DND-41 (cell line): ENCODE data around the gene ZNF302.

Source experiments
- ATAC-seq: fragments of 200-7000 bp; cut with Tn5 transposase; 3 replicates; pipeline ENCODE4 v1.9.1; 2021; ENCODE audit warnings: low read depth; ENCODE audit not compliant: insufficient read depth
- DNase-seq: peaks from one replicate; pipeline ENCODE4 v3.0.0-alpha.2; 2020
- H2AFZ ChIP-seq: 2 replicates; pipeline ENCODE4 v1.6.0; 2012; ENCODE audit warnings: low read depth, low read length
- H3K27ac ChIP-seq: 2 replicates; pipeline ENCODE4 v1.5.1; 2012; ENCODE audit warnings: low read length, inconsistent platforms
- H3K27me3 ChIP-seq: fragments of 200-600 bp; sonication (generic); 2 replicates; pipeline ENCODE4 v1.6.0; 2012; ENCODE audit warnings: low read length, mild to moderate bottlenecking, inconsistent platforms; ENCODE audit not compliant: insufficient read depth, poor library complexity
- H3K36me3 ChIP-seq: 2 replicates; pipeline ENCODE4 v1.5.1; 2012; ENCODE audit warnings: low read length, inconsistent platforms; ENCODE audit not compliant: insufficient read depth
- H3K4me1 ChIP-seq: 2 replicates; pipeline ENCODE4 v1.5.1; 2012; ENCODE audit warnings: mild to moderate bottlenecking, low read length; ENCODE audit not compliant: insufficient read depth
- H3K4me2 ChIP-seq: 2 replicates; pipeline ENCODE4 v1.6.0; 2012; ENCODE audit warnings: mild to moderate bottlenecking, moderate library complexity, low read length, inconsistent platforms; ENCODE audit not compliant: insufficient read depth
- H3K4me3 ChIP-seq, 2 experiments: fragments of 200-600 bp in 1 of 2; shearing (Covaris generic) in 1 of 2; 2 replicates each; pipeline ENCODE4 v1.5.1; 2012 to 2016; ENCODE audit warnings: inconsistent platforms in 2 of 2, low read length in 2 of 2, mild to moderate bottlenecking in 2 of 2, low read depth in 1 of 2, moderate library complexity in 1 of 2
- H3K79me2 ChIP-seq: 2 replicates; pipeline ENCODE4 v1.6.0; 2012; ENCODE audit warnings: low read length, inconsistent platforms; ENCODE audit not compliant: insufficient read depth
- H3K9ac ChIP-seq: 2 replicates; pipeline ENCODE4 v1.6.0; 2012; ENCODE audit warnings: low read depth, mild to moderate bottlenecking, inconsistent platforms, low read length, moderate library complexity
- H3K9me3 ChIP-seq: 2 replicates; pipeline ENCODE4 v1.5.1; 2012; ENCODE audit warnings: low read length, moderate library complexity, mild to moderate bottlenecking, inconsistent platforms; ENCODE audit not compliant: insufficient read depth, severe bottlenecking
- H4K20me1 ChIP-seq: 2 replicates; pipeline ENCODE4 v1.6.0; 2012; ENCODE audit warnings: low read length; ENCODE audit not compliant: insufficient read depth
- EZH2 ChIP-seq: IDR thresholded peaks from 3 replicates; pipeline ENCODE4 v1.6.1; 2012; ENCODE audit warnings: borderline replicate concordance, low read depth, mild to moderate bottlenecking, moderate library complexity, low read length, inconsistent platforms; ENCODE audit not compliant: severe bottlenecking
- TF ChIP-seq, protein P1 (sequence below): IDR thresholded peaks from 2 replicates; pipeline ENCODE4 v1.5.1; 2012; ENCODE audit warnings: borderline replicate concordance, low read length, moderate library complexity, mild to moderate bottlenecking; ENCODE audit not compliant: poor library complexity, severe bottlenecking; ENCODE audit errors: extremely low read depth

The ZNF302 gene

DNA sequence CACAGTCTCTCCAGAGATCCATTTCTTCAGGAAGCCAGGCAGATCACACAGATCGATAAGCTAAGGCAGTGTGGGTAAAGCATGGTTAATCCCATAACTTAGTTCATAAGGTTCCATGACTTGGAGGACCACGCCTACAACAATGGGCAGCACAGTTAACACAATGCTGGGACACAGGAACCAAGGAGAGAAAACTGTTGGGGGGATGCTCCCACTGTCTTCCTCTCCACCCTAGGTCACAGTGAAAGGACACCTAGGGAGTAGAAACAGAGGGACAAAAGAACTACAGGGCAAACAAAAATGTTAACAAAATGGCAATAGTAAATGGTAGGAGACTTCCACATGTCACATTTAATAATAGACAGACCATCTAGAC lies 35.8 kb downstream of the ZNF302 start:
- no peak for ATAC-seq
- peaks cover 21% of the 10 kb centered on the region for H3K9me3 ChIP-seq
- no peaks in the 10 kb centered on the region for H3K27me3 ChIP-seq
- no peaks in the 10 kb centered on the region for H3K4me1 ChIP-seq
- no peak overlapping the region for H2AFZ ChIP-seq
- TF ChIP-seq, protein P1, sequence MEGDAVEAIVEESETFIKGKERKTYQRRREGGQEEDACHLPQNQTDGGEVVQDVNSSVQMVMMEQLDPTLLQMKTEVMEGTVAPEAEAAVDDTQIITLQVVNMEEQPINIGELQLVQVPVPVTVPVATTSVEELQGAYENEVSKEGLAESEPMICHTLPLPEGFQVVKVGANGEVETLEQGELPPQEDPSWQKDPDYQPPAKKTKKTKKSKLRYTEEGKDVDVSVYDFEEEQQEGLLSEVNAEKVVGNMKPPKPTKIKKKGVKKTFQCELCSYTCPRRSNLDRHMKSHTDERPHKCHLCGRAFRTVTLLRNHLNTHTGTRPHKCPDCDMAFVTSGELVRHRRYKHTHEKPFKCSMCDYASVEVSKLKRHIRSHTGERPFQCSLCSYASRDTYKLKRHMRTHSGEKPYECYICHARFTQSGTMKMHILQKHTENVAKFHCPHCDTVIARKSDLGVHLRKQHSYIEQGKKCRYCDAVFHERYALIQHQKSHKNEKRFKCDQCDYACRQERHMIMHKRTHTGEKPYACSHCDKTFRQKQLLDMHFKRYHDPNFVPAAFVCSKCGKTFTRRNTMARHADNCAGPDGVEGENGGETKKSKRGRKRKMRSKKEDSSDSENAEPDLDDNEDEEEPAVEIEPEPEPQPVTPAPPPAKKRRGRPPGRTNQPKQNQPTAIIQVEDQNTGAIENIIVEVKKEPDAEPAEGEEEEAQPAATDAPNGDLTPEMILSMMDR = no peak
- no peaks in the 10 kb centered on the region for H4K20me1 ChIP-seq
- no peak overlapping the region for H3K9ac ChIP-seq
- no peaks in the 10 kb centered on the region for H3K79me2 ChIP-seq
- peak; percentile 30 for DNase-seq
- no peak overlapping the region for H3K4me2 ChIP-seq
- H3K36me3 ChIP-seq = no peaks in the 10 kb centered on the region
- H3K27ac ChIP-seq = no peak overlapping the region
- H3K4me3 ChIP-seq = no peak overlapping the region

DNA sequence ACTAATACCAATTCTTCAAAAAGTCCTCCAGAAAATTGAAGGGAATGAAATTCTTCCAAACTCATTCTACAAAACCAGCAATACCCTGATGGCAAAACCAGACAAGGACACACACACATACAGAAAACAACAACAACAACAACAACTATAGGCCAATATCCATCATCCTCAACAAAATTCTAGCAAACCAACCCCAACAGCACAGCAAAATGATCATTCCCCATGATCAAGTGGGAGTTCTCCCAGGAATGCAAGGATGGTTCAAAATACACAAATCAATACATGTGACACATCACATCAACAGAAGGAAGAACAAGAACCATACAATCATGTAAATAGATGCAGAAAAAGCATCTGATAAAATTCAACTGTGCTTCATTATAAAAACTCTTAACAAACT lies 37.9 kb downstream of the ZNF302 start:
- TF ChIP-seq EZH2 = no peak
- TF ChIP-seq, protein P1 = no peak
- Histone ChIP-seq H3K4me3 (no peak overlapping the region), H3K4me2 (no peak overlapping the region), H2AFZ (no peak overlapping the region), H3K79me2 (no peaks in the 10 kb centered on the region), H3K27me3 (no peaks in the 10 kb centered on the region), H3K27ac (no peak overlapping the region), H3K9ac (no peak overlapping the region), H3K9me3 (peaks cover 21% of the 10 kb centered on the region), H3K4me1 (no peaks in the 10 kb centered on the region), H3K36me3 (no peaks in the 10 kb centered on the region), H4K20me1 (no peaks in the 10 kb centered on the region)
- DNase-seq = no peak
- no peak for ATAC-seq

DNA sequence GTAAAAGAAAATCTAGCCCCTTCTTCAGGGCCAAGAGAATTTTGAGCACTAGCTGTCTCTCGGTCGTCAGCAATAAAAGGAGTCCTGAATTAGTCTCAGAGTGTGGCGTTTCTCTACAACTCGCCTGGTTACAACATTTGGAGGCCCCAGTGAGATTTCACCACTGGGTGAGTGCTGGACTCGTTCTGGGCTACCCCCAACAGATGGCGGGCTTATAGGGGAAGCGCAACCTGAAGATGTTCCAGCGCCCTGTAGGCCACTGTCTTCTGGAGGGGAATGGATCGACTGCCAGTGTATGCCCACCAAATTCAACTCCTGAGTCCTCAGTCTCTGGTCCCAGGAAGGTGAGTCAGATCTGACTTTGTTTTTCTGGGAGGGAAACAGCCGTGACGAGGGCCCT lies 44.9 kb downstream of the ZNF302 start:
- DNase-seq (no peak), ATAC-seq (no peak)
- TF ChIP-seq, protein P1 = no peak
- no peak for TF ChIP-seq EZH2
- Histone ChIP-seq H2AFZ (no peak overlapping the region), H3K36me3 (no peaks in the 10 kb centered on the region), H3K4me1 (no peaks in the 10 kb centered on the region), H4K20me1 (no peaks in the 10 kb centered on the region), H3K4me3 (no peak overlapping the region), H3K27me3 (peaks cover 6% of the 10 kb centered on the region), H3K9me3 (no peaks in the 10 kb centered on the region), H3K79me2 (no peaks in the 10 kb centered on the region), H3K27ac (no peak overlapping the region), H3K9ac (no peak overlapping the region), H3K4me2 (no peak overlapping the region)

DNA sequence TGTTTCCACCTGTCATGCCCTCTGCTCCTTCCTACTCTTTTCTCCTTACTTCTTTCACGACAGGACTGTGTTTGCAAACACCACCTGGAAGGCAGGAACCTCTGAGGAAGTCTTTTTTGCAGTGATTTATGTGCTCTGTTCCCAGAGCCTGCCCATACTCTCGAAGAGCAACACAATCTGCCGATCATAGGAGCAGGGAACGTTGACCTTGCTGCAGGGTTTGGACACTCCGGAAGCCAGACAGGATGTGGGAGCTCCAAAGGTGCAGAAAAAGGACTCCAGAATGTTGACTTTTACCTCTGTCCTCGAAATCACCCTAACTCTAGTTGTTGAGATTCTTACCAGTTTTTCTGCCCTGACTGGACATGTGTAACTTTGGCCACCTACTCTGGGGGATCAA lies 47.9 kb downstream of the ZNF302 start:
- H3K36me3 ChIP-seq = no peaks in the 10 kb centered on the region
- H3K4me1 ChIP-seq = no peaks in the 10 kb centered on the region
- no peak for ATAC-seq
- H3K9ac ChIP-seq = no peak overlapping the region
- peaks cover 10% of the 10 kb centered on the region for H3K27me3 ChIP-seq
- H3K27ac ChIP-seq = no peak overlapping the region
- H2AFZ ChIP-seq = no peak overlapping the region
- H3K9me3 ChIP-seq = no peaks in the 10 kb centered on the region
- no peak for DNase-seq
- H3K4me2 ChIP-seq = no peak overlapping the region
- no peak for TF ChIP-seq EZH2
- TF ChIP-seq, protein P1 = no peak
- H3K4me3 ChIP-seq = no peak overlapping the region
- H4K20me1 ChIP-seq = no peaks in the 10 kb centered on the region
- no peaks in the 10 kb centered on the region for H3K79me2 ChIP-seq
